Measurements from ENCODE around the gene CYP2D6. TPM values are rescaled to one million over a fixed set of nuclear protein-coding genes. Genes with fewer than 3 reads are reported as not detected.
"Not testable (repeated sequence)": the region's sequence is repeated elsewhere in the genome, so short reads cannot be mapped to it uniquely, and the experiment has no call there.

Gene CYP2D6
- total RNA-seq, 1 donor from 2014 or later = 1.4 TPM

GRCh38 chr22:42112793-42113192 is 17.8 kb downstream of the CYP2D6 start:
- not testable (repeated sequence) for H3K27me3 Mint-ChIP-seq (ENCODE audit: unreplicated experiment); H3K4me1 Mint-ChIP-seq (ENCODE audit: unreplicated experiment); DNase-seq (ENCODE audit: extremely low spot score, unreplicated experiment); H3K4me3 Mint-ChIP-seq (ENCODE audit: unreplicated experiment); H3K27ac Mint-ChIP-seq (ENCODE audit: unreplicated experiment)
- peak; percentile 8 for TF ChIP-seq CTCF (IDR thresholded peaks at IDR 0.05)
- peaks cover 16% of the 10 kb centered on the region for H3K9me3 Mint-ChIP-seq (ENCODE audit: unreplicated experiment)
- peaks cover 16% of the 10 kb centered on the region for H3K36me3 Mint-ChIP-seq (ENCODE audit: unreplicated experiment)

- no peaks in the 10 kb centered on the region for H3K4me1 Mint-ChIP-seq (ENCODE audit: unreplicated experiment)
- no peak overlapping the region for H3K27ac Mint-ChIP-seq (ENCODE audit: unreplicated experiment)
- no peak for DNase-seq (ENCODE audit: extremely low spot score, unreplicated experiment)
- H3K4me3 Mint-ChIP-seq (ENCODE audit: unreplicated experiment) = no peak overlapping the region
- peaks cover 16% of the 10 kb centered on the region for H3K9me3 Mint-ChIP-seq (ENCODE audit: unreplicated experiment)
- peaks cover 18% of the 10 kb centered on the region for H3K36me3 Mint-ChIP-seq (ENCODE audit: unreplicated experiment)
- H3K27me3 Mint-ChIP-seq (ENCODE audit: unreplicated experiment) = no peaks in the 10 kb centered on the region
- TF ChIP-seq CTCF (IDR thresholded peaks at IDR 0.05) = no peak
Measured at GRCh38 chr22:42111798-42112197, 18.8 kb downstream of the CYP2D6 start.

- H3K27ac Mint-ChIP-seq (ENCODE audit: unreplicated experiment) = no peak overlapping the region
- no peaks in the 10 kb centered on the region for H3K27me3 Mint-ChIP-seq (ENCODE audit: unreplicated experiment)
- peaks cover 12% of the 10 kb centered on the region for H3K36me3 Mint-ChIP-seq (ENCODE audit: unreplicated experiment)
- TF ChIP-seq CTCF (IDR thresholded peaks at IDR 0.05) = no peak
- peaks cover 14% of the 10 kb centered on the region for H3K9me3 Mint-ChIP-seq (ENCODE audit: unreplicated experiment)
- H3K4me3 Mint-ChIP-seq (ENCODE audit: unreplicated experiment) = no peak overlapping the region
- no peaks in the 10 kb centered on the region for H3K4me1 Mint-ChIP-seq (ENCODE audit: unreplicated experiment)
- DNase-seq (ENCODE audit: extremely low spot score, unreplicated experiment) = no peak
Measured at GRCh38 chr22:42108848-42109247, 21.8 kb downstream of the CYP2D6 start.

- not testable (repeated sequence) for H3K27ac Mint-ChIP-seq (ENCODE audit: unreplicated experiment); H3K4me1 Mint-ChIP-seq (ENCODE audit: unreplicated experiment); H3K4me3 Mint-ChIP-seq (ENCODE audit: unreplicated experiment); DNase-seq (ENCODE audit: extremely low spot score, unreplicated experiment); H3K27me3 Mint-ChIP-seq (ENCODE audit: unreplicated experiment)
- H3K9me3 Mint-ChIP-seq (ENCODE audit: unreplicated experiment) = peaks cover 19% of the 10 kb centered on the region
- peaks cover 21% of the 10 kb centered on the region for H3K36me3 Mint-ChIP-seq (ENCODE audit: unreplicated experiment)
Measured at GRCh38 chr22:42104332-42104860, 26.2 kb downstream of the CYP2D6 start.

- Mint-ChIP-seq H3K27me3 (ENCODE audit: unreplicated experiment) (no peaks in the 10 kb centered on the region), H3K9me3 (ENCODE audit: unreplicated experiment) (peaks cover 22% of the 10 kb centered on the region), H3K27ac (ENCODE audit: unreplicated experiment) (no peak overlapping the region), H3K4me3 (ENCODE audit: unreplicated experiment) (no peak overlapping the region), H3K36me3 (ENCODE audit: unreplicated experiment) (peaks cover 21% of the 10 kb centered on the region), H3K4me1 (ENCODE audit: unreplicated experiment) (no peaks in the 10 kb centered on the region)
- no peak for DNase-seq (ENCODE audit: extremely low spot score, unreplicated experiment)
- no peak for TF ChIP-seq CTCF (IDR thresholded peaks at IDR 0.05)
Measured at GRCh38 chr22:42101199-42101598, 29.4 kb downstream of the CYP2D6 start.

- Mint-ChIP-seq H3K4me3 (ENCODE audit: unreplicated experiment) (peak overlapping the region; percentile 97), H3K27me3 (ENCODE audit: unreplicated experiment) (no peaks in the 10 kb centered on the region), H3K27ac (ENCODE audit: unreplicated experiment) (peak overlapping the region; percentile 98)
Measured at GRCh38 chr22:42091455-42091782, 39.2 kb downstream of the CYP2D6 start.

More at GRCh38 chr22:42091455-42091782, 39.2 kb downstream of the CYP2D6 start:
- Mint-ChIP-seq H3K4me1 (ENCODE audit: unreplicated experiment) (peaks cover 23% of the 10 kb centered on the region), H3K36me3 (ENCODE audit: unreplicated experiment) (peaks cover 21% of the 10 kb centered on the region), H3K9me3 (ENCODE audit: unreplicated experiment) (no peaks in the 10 kb centered on the region)
- no peak for DNase-seq (ENCODE audit: extremely low spot score, unreplicated experiment)
- no peak for TF ChIP-seq CTCF (IDR thresholded peaks at IDR 0.05)

Measured in osteocyte (in vitro differentiated cells).